Activated B cell treated with CpG ODN at 0.5 μM for 24 hours (primary cell): ENCODE measurements around the gene TRIM29. TPM values are rescaled to one million over a fixed set of nuclear protein-coding genes. Genes with fewer than 3 reads are reported as not detected.

Experiments used
- ATAC-seq: fragments of 200-7000 bp; cut with Tn5 transposase; one replicate; pipeline ENCODE4 v1.10.0; 2021; ENCODE audit warnings: low read depth, mild to moderate bottlenecking, moderate library complexity
- CTCF ChIA-PET: fragments of 350-600 bp; sonication (Branson Sonifier 250); formaldehyde crosslinking; loops from one replicate; lab custom pipeline; 2021; ENCODE audit warnings: antibody characterized with exemption; lab: Charles Lee
- POLR2A ChIA-PET: fragments of 350-600 bp; sonication (Branson Sonifier 250); formaldehyde crosslinking; loops from one replicate; lab custom pipeline; 2021; ENCODE audit warnings: antibody characterized with exemption; lab: Charles Lee
- DNase-seq: peaks from one replicate; pipeline ENCODE4 v3.0.0; 2022
- H3K27ac Mint-ChIP-seq: one replicate; pipeline ENCODE4 v1.8.0; 2020; ENCODE audit warnings: mixed read lengths
- H3K27me3 Mint-ChIP-seq: one replicate; pipeline ENCODE4 v1.8.0; 2021; ENCODE audit warnings: mixed read lengths
- H3K36me3 Mint-ChIP-seq: one replicate; pipeline ENCODE4 v1.8.0; 2021; ENCODE audit warnings: low read depth, mixed read lengths
- H3K4me1 Mint-ChIP-seq: one replicate; pipeline ENCODE4 v1.8.0; 2021; ENCODE audit warnings: mixed read lengths
- H3K4me3 Mint-ChIP-seq: one replicate; pipeline ENCODE4 v1.8.0; 2020; ENCODE audit warnings: mild to moderate bottlenecking, mixed read lengths
- H3K9me3 Mint-ChIP-seq: one replicate; pipeline ENCODE4 v1.8.0; 2020; ENCODE audit warnings: mixed read lengths
- CTCF ChIP-seq: fragments of 200-600 bp; IDR thresholded peaks from one replicate; pipeline ENCODE4 v1.8.0; 2022; ENCODE audit warnings: antibody characterized with exemption, mild to moderate bottlenecking
- intact Hi-C: fragments of 100-400 bp; cut with micrococcal nuclease; formaldehyde crosslinking; loops from one replicate; pipeline ENCODE4 v1.15.1; 2024
- total RNA-seq: library from RNA; stranded (reverse); gene quantifications from 2 replicates; pipeline ENCODE4 v1.2.3, GENCODE V29; 2022

Gene TRIM29
- total RNA-seq, 1 donor from 2014 or later: not detected

GRCh38 chr11:120112174-120112796 is 25.6 kb downstream of the TRIM29 start:
- TF ChIP-seq CTCF: no peak
- ChIA-PET POLR2A (no interaction called here), CTCF (interaction anchor here (0.7 kb wide), 1 partner anchor 438 kb away, joined by 3 read pairs; no protein-coding TSS in a partner anchor)
- Mint-ChIP-seq H3K9me3 (no peaks in the 10 kb centered on the region), H3K4me1 (no peaks in the 10 kb centered on the region), H3K36me3 (no peaks in the 10 kb centered on the region), H3K4me3 (no peak overlapping the region), H3K27me3 (peaks cover 12% of the 10 kb centered on the region), H3K27ac (no peak overlapping the region)
- intact Hi-C loops: no loop called here
- DNase-seq: no peak
- ATAC-seq: no peak

- no peaks in the 10 kb centered on the region for H3K4me1 Mint-ChIP-seq
- POLR2A ChIA-PET: no interaction called here
- peaks cover 17% of the 10 kb centered on the region for H3K27me3 Mint-ChIP-seq
- DNase-seq: no peak
- ATAC-seq: no peak
- no peaks in the 10 kb centered on the region for H3K9me3 Mint-ChIP-seq
- H3K27ac Mint-ChIP-seq: no peak overlapping the region
- intact Hi-C loops: loop anchor here (2.0 kb wide), 1 partner anchor 381 kb away; the partner anchor contains the start of gene NECTIN1
- no peaks in the 10 kb centered on the region for H3K36me3 Mint-ChIP-seq
- CTCF ChIA-PET: interaction anchor here (1.7 to 3.7 kb wide), 7 partner anchors 29 to 753 kb away, joined by 5 to 22 read pairs (median 12); no protein-coding TSS in a partner anchor
- TF ChIP-seq CTCF: no peak
- H3K4me3 Mint-ChIP-seq: no peak overlapping the region
Observed at GRCh38 chr11:120109531-120109930, 28.4 kb downstream of the TRIM29 start.

- ATAC-seq (no peak), DNase-seq (no peak)
- CTCF ChIA-PET: interaction anchor here (0.6 to 3.7 kb wide), 14 partner anchors 8 to 752 kb away, joined by 3 to 22 read pairs (median 6); partner anchors contain the start of gene NECTIN1
- H3K27me3 Mint-ChIP-seq: peaks cover 21% of the 10 kb centered on the region
- POLR2A ChIA-PET: no interaction called here
- intact Hi-C loops: loop anchor here (1.0 to 2.0 kb wide), 4 partner anchors 380 to 484 kb away; partner anchors contain the start of gene NECTIN1
- no peak for TF ChIP-seq CTCF
- H3K4me1 Mint-ChIP-seq: no peaks in the 10 kb centered on the region
- no peaks in the 10 kb centered on the region for H3K9me3 Mint-ChIP-seq
- H3K4me3 Mint-ChIP-seq: no peak overlapping the region
- no peaks in the 10 kb centered on the region for H3K36me3 Mint-ChIP-seq
- no peak overlapping the region for H3K27ac Mint-ChIP-seq
Observed at GRCh38 chr11:120108785-120109168, 29.1 kb downstream of the TRIM29 start.

GRCh38 chr11:120108154-120108784 is 29.6 kb downstream of the TRIM29 start:
- H3K36me3 Mint-ChIP-seq: no peaks in the 10 kb centered on the region
- peak; percentile 59 for DNase-seq
- no peak for TF ChIP-seq CTCF

GRCh38 chr11:120107692-120108091 is 30.2 kb downstream of the TRIM29 start:
- ChIA-PET CTCF (interaction anchor here (0.7 to 3.7 kb wide), 12 partner anchors 28 to 751 kb away, joined by 3 to 22 read pairs (median 8); partner anchors contain the start of gene NECTIN1), POLR2A (no interaction called here)
- TF ChIP-seq CTCF: no peak
- Mint-ChIP-seq H3K9me3 (no peaks in the 10 kb centered on the region), H3K27me3 (peaks cover 21% of the 10 kb centered on the region), H3K27ac (no peak overlapping the region), H3K4me1 (no peaks in the 10 kb centered on the region), H3K36me3 (no peaks in the 10 kb centered on the region), H3K4me3 (no peak overlapping the region)
- intact Hi-C loops: loop anchor here (1.0 to 2.0 kb wide), 4 partner anchors 379 to 483 kb away; partner anchors contain the start of gene NECTIN1
- DNase-seq: no peak
- no peak for ATAC-seq

More at GRCh38 chr11:120108154-120108784, 29.6 kb downstream of the TRIM29 start:
- ATAC-seq: peak; percentile 86
- H3K27me3 Mint-ChIP-seq: peaks cover 21% of the 10 kb centered on the region
- ChIA-PET POLR2A (no interaction called here), CTCF (interaction anchor here (0.6 to 3.7 kb wide), 15 partner anchors 9 to 752 kb away, joined by 3 to 22 read pairs (median 6); partner anchors contain the start of gene NECTIN1)
- no peaks in the 10 kb centered on the region for H3K9me3 Mint-ChIP-seq
- no peaks in the 10 kb centered on the region for H3K4me1 Mint-ChIP-seq
- no peak overlapping the region for H3K27ac Mint-ChIP-seq
- intact Hi-C loops: loop anchor here (1.0 to 2.0 kb wide), 4 partner anchors 379 to 484 kb away; partner anchors contain the start of gene NECTIN1
- no peak overlapping the region for H3K4me3 Mint-ChIP-seq
